Inflammatory macrophage (primary cell): ENCODE results near the gene SPOCK1.
A peak's percentile ranks its signal among the peaks of the same experiment; 100 is the strongest.

Experiments used
- DNase-seq, 2 donors: peaks; one replicate each; pipeline ENCODE4 v3.0.0-alpha.2; 2020 to 2022

Gene SPOCK1

GRCh38 chr5:137320056-137321045, 178.8 kb downstream of the SPOCK1 start:
- DNase-seq: peak; percentile 61 to 63

GRCh38 chr5:137318027-137318426, 181.1 kb downstream of the SPOCK1 start:
- DNase-seq: no peak

- no peak for DNase-seq
These were observed 182.8 kb downstream of the SPOCK1 start for GRCh38 chr5:137316346-137316736.

DNA sequence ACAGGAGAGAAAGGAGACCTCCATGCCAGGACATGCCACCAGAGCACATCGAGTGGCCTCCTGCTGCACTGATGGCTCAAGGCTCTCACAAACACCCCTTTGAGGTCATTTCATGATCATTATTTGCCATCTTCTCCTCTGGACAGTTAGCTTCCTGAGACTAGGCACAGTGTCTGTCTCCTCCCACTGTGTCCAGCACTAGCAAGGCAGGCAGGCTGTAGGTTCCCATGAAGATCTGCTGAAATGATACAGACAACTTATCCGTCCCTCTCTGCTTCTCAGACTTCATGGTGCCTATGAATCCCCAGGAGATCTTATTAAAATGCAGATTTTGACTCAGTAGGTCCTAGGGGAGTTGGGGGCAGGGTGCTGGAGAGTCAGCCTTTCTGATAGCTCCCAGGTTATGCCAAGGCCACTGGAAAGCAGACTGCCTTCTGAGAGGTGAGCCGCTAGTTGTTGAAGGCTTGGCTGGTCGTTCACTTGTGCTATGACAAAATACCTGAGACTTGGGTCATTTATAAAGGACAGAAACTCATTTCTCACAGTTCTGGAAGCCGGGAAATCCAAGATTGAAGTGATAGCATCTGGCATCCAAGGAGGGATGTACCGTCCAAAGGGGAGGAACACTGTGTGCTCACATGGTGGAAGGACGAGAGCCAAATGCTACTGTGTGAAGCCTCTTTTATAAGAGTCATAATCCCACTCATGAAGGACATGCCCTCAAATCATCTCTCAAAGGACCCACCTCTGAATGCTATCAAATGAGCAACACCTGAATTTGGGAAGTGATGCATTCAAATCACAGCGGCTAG, 183.4 kb downstream of the SPOCK1 start:
- DNase-seq: no peak

- DNase-seq: no peak
These were observed 184.0 kb downstream of the SPOCK1 start for GRCh38 chr5:137315109-137315508.

GRCh38 chr5:137313526-137314175, 185.5 kb downstream of the SPOCK1 start:
- DNase-seq: no peak

DNA sequence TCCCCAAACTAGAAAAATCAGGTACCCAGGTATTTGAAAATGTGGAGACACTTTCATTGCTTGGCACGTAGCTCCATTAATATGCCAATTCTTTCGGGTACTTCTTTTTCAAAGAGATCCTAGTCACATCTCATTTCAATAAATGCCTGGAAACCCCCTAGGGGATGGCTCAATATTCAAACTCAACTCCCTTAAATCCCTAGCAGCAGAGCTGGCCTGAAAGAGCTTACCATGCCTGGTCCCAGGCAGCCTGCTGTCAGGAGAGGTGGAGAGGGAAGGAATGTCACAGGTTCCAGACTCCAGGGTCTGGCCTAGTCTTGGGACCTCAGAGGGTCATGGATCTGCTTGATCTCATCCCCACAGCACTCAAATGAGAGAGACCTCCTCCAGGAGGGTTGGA, 187.1 kb downstream of the SPOCK1 start:
- DNase-seq: no peak

DNA sequence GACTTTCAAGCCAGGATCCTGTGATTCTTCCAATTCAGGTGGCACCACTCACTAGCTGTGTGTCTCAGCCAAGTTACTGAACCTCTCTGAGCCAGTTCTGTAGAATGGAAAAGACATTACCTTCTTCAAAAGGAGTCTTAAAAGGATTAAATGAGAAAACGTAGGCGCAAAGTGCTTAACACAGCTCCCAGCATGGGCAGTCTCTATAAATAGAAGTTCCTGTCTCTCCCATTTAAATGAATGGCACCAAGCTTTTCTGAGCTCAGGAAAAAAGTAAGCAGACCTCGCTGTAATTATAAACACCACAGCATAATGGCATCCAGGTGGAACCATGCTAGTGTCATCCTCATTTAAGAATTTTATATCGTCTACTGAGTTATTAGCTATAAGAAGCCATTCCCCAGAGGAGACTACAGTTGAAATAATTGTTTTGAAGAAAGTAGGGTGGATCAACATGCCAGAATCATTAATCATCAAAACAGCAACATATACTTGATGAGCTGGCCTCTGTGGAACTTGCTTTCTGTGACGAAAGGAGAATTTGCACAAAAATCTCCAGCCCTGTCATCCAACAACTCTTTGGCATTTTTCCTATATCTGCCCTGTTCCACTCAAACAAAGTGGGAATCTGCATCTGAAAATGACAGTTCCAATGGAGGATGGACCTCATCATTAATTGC, 188.9 kb downstream of the SPOCK1 start:
- DNase-seq: no peak

- no peak for DNase-seq
These were observed 189.8 kb downstream of the SPOCK1 start for GRCh38 chr5:137309290-137309689.

DNA sequence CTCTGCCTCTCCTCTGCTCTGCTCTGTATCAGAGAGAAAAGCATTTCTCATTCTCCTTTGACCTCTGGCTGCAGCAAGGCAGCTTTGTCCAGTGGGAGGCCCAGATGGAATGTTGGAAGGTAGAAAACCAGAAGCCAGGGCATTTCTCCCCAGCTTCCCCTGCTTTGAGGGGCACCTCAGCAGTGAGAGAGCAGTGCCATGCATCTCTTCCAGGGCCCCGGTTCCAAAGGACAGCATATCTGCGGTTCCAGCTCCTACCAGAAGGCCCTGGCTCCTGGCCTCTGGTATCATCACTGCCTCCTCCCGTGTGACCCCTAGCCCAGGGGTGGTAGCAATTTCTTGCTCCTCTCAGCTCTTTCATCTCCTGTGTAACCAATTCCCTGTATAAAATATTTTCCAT, 190.8 kb downstream of the SPOCK1 start:
- DNase-seq: no peak

- DNase-seq: no peak
These were observed 192.2 kb downstream of the SPOCK1 start for GRCh38 chr5:137306903-137307302.

- DNase-seq: no peak
These were observed 193.0 kb downstream of the SPOCK1 start for GRCh38 chr5:137305971-137306602.

DNA sequence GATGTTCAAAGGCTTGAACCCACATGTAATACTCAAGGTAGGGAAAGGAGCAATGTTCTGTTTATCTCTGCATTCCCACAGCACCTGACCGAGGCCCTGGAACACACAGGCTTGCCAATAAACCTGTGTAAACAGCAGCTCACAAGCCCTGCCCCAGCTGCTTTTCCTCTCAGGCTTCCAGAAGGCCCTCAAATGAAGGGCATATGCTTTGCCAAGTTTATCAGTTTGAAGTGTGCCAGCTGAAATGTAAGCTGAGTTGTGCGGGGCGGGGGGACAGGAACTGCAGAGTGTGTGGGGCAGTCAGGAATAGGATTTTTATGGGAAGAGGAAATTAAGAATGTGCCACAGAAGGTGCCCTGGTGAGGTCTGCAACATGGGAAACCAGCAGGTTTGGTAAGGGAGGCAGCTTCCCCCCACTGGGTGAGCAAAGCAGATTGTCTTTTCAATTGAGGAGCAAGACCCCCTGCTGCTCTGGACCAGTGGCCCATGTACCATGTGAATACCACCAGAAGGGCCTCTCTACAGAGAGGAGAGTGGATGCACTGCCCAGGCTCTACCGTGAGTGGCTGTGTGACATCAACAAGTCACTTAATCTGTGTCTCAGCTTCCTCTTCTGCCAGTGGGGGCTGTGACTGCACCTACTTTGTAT, 194.8 kb downstream of the SPOCK1 start:
- no peak for DNase-seq

- no peak for DNase-seq
These were observed 195.6 kb downstream of the SPOCK1 start for GRCh38 chr5:137303509-137303908.

GRCh38 chr5:137300411-137301240, 198.5 kb downstream of the SPOCK1 start:
- DNase-seq: no peak

DNA sequence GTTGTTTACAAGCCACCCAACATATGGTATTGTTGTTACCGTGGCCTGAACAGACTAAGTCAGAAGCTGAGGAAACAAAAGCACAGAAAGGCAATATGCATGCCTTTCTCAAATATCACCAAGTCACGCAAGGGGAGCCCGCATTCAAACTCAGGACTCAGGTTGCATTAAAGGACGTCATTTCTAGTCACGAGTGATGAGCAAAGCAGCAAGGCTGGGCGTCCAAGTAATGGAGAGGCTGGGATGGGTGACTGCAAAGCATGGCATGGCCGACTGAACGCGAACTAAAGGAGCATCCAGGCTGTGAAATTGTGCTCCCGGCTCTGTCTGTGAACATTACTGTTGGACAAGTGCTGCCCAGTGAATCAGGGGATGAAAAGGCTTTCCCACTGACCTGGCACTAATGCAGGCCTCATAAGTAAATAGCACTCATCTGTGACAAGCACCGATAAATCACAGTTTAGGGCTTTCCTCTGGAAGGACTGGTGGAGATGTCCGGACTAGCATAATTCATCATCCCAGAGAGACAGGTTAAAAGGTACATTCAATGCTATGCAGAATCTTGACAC, 202.8 kb downstream of the SPOCK1 start:
- no peak for DNase-seq

- DNase-seq: no peak
These were observed 204.5 kb downstream of the SPOCK1 start for GRCh38 chr5:137294604-137295003.

DNA sequence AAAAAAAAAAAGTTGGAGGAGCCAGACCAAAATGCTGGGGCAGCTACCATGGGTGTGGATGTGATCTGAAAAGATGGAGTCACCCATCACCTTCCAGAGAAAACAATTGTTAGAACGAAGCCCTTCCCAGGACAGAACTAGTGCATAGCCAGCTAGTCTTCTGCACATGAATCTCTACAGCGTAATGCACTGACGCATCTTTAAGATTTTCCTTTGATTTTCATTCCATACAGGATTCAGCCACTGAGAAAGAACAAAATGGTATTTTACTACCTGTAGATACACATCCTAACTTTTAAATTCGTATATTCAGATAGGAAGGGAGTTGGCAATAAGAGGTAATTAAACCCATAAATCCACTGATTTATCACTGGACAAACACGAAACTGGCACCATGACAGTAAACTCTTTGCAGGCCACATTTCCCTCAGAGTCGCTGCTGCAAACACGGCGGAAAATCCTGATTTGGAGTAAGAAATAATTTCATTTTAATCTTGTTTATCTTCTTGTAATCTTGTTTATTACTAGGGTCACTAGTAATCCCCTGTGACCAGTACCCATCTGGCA, 206.6 kb downstream of the SPOCK1 start:
- no peak for DNase-seq

GRCh38 chr5:137291436-137291835, 207.7 kb downstream of the SPOCK1 start:
- no peak for DNase-seq

- no peak for DNase-seq
These were observed 208.1 kb downstream of the SPOCK1 start for GRCh38 chr5:137291031-137291430.
